ENCODE data around the gene SEC24B.
"Not testable (repeated sequence)": the region's sequence is repeated elsewhere in the genome, so short reads cannot be mapped to it uniquely, and the experiment has no call there.

SEC24B gene

DNA sequence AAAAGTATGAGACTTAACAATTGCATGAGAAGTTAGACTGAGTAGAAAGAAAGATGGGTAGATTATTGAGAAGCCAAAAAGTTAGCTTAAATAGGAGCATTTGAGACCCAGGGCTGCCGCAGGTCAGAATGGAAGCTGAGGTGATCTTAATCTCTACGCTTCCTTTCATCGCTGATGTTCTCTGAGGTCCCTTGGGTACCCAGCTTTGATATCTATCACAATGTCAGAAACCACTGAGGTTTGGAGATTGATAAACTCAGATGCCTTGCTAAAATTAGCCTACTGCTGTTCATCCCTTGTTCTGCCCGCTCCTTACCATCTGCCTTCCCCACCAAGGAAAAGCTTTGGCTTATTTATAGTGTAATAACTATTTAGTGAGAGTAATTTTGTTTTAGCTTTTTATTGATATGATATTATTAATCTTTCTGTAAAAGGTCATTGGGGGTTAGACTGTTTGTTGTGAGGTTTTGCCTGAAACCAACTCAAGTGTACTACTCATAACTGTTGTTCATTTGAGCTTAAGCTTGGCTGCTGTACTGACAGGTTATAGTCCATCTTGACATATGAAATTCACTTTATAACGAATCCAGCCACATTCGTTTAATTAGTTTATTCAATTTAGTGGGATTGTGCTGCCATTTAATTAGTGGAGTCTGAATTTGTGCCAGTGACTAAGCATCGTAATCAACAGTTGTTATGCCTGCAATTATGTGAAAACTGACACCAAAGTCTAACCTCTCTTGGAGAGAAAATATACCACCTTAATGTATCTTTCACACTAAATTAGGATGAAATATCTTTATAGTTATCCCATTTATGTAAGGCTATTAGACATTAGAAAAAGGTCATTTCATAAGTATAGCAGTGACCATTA is 141.6 kb downstream of the SEC24B start:
- no peak for DNase-seq
- Histone ChIP-seq H3K18ac (ENCODE audit: low read depth in 1 of 2, low read length in 2 of 2) (no peak overlapping the region), H3K23ac (ENCODE audit: low read length in 2 of 2) (no peak overlapping the region), H3K79me1 (replicated peaks; ENCODE audit: low read length, poor library complexity, severe bottlenecking) (peaks cover 11% of the 10 kb centered on the region), H4K8ac (ENCODE audit: low read length) (no peak overlapping the region), H4K91ac (ENCODE audit: low read length) (no peak overlapping the region), H2BK5ac (ENCODE audit: low read depth, low read length, poor library complexity, severe bottlenecking) (no peak overlapping the region), H2AFZ (ENCODE audit: low read depth, low read length) (no peak overlapping the region), H3K9ac (ENCODE audit: low read length) (no peak overlapping the region), H3K14ac (ENCODE audit: low read length in 2 of 2) (no peak overlapping the region), H3K4me3 (ENCODE audit: insufficient read depth in 1 of 2, low read depth in 1 of 2, low read length in 2 of 2) (no peak overlapping the region), H3K4ac (ENCODE audit: low read depth in 1 of 2, low read length in 2 of 2) (no peak overlapping the region), H3K27me3 (ENCODE audit: control insufficient read depth in 1 of 2, insufficient read depth in 1 of 2, low read length in 2 of 2) (no peaks in the 10 kb centered on the region), H2AK5ac (ENCODE audit: low read length, severe bottlenecking) (no peak overlapping the region), H3K9me3 (ENCODE audit: control insufficient read depth, low read length) (no peaks in the 10 kb centered on the region), H3K4me1 (ENCODE audit: control insufficient read depth, insufficient read depth, low read depth, low read length) (no peaks in the 10 kb centered on the region), H3K27ac (ENCODE audit: low read length, poor library complexity, severe bottlenecking) (no peak overlapping the region), H3K4me2 (ENCODE audit: low read length, poor library complexity, severe bottlenecking) (no peak overlapping the region), H2BK12ac (ENCODE audit: low read length in 2 of 2) (no peak overlapping the region), H3K36me3 (ENCODE audit: control insufficient read depth in 1 of 2, insufficient read depth in 2 of 2, low read depth in 1 of 2, low read length in 2 of 2) (no peaks in the 10 kb centered on the region), H2BK15ac (ENCODE audit: low read depth, poor library complexity, severe bottlenecking) (no peak overlapping the region), H2BK120ac (ENCODE audit: low read depth, low read length) (no peak overlapping the region)
- WGBS = 89% methylated on average over 3 of the region's 7 CpGs

DNA sequence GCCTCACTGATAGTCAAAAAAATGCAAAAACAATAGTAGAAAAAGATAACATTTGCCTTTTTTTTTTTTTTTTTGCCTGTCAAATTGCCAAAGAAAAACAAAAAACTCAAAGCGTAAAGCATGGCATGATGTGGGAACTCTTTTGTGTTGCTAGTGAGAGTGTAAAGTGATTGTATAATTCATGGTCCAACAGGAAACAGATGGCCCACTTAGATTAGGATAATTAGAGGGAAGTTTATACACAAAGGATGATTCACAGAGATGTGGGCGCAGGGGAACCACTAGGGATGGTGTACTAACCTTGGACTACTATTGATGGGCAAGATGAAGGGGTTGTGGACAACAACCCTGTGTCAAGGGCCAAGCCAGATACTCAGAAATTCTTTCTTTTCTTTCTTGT is 142.8 kb downstream of the SEC24B start:
- H2BK12ac ChIP-seq (ENCODE audit: low read length in 2 of 2) = no peak overlapping the region
- H3K9me3 ChIP-seq (ENCODE audit: control insufficient read depth, low read length) = no peaks in the 10 kb centered on the region
- no peak overlapping the region for H3K18ac ChIP-seq (ENCODE audit: low read depth in 1 of 2, low read length in 2 of 2)
- H3K4me2 ChIP-seq (ENCODE audit: low read length, poor library complexity, severe bottlenecking) = no peak overlapping the region
- H3K27me3 ChIP-seq (ENCODE audit: control insufficient read depth in 1 of 2, insufficient read depth in 1 of 2, low read length in 2 of 2) = no peaks in the 10 kb centered on the region
- 9% methylated on average over 2 of the region's 2 CpGs for WGBS
- no peak overlapping the region for H3K23ac ChIP-seq (ENCODE audit: low read length in 2 of 2)
- H3K79me1 ChIP-seq (replicated peaks; ENCODE audit: low read length, poor library complexity, severe bottlenecking) = peaks cover 10% of the 10 kb centered on the region
- no peak overlapping the region for H4K8ac ChIP-seq (ENCODE audit: low read length)
- H3K4me3 ChIP-seq (ENCODE audit: insufficient read depth in 1 of 2, low read depth in 1 of 2, low read length in 2 of 2) = no peak overlapping the region
- no peak overlapping the region for H2BK120ac ChIP-seq (ENCODE audit: low read depth, low read length)
- no peak overlapping the region for H3K4ac ChIP-seq (ENCODE audit: low read depth in 1 of 2, low read length in 2 of 2)
- no peak overlapping the region for H3K27ac ChIP-seq (ENCODE audit: low read length, poor library complexity, severe bottlenecking)
- H3K9ac ChIP-seq (ENCODE audit: low read length) = no peak overlapping the region
- no peaks in the 10 kb centered on the region for H3K36me3 ChIP-seq (ENCODE audit: control insufficient read depth in 1 of 2, insufficient read depth in 2 of 2, low read depth in 1 of 2, low read length in 2 of 2)
- no peaks in the 10 kb centered on the region for H3K4me1 ChIP-seq (ENCODE audit: control insufficient read depth, insufficient read depth, low read depth, low read length)
- H2AFZ ChIP-seq (ENCODE audit: low read depth, low read length) = no peak overlapping the region
- DNase-seq = peak; percentile 77
- H4K91ac ChIP-seq (ENCODE audit: low read length) = no peak overlapping the region
- no peak overlapping the region for H2BK15ac ChIP-seq (ENCODE audit: low read depth, poor library complexity, severe bottlenecking)
- H3K14ac ChIP-seq (ENCODE audit: low read length in 2 of 2) = no peak overlapping the region
- H2BK5ac ChIP-seq (ENCODE audit: low read depth, low read length, poor library complexity, severe bottlenecking) = no peak overlapping the region
- H2AK5ac ChIP-seq (ENCODE audit: low read length, severe bottlenecking) = no peak overlapping the region

DNA sequence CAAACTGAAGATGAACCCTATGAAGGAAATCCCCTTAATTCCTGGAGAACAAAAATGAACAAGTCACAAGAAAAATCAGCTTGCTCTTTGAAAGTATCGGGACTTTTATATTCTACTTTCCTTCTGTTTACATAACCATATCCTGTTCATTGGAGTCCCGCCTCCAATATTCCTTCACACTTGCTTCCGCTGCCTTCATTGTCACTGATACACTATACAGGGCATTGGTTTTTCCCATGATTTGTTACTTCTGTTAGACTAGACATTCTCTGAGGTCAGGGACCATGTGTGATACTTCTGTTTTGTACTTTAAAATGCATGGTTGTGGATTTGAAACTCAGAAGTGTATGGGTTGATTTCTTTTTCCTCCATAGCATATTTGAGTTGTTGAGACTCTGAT is 145.2 kb downstream of the SEC24B start:
- H3K9ac ChIP-seq (ENCODE audit: low read length) = no peak overlapping the region
- peak; percentile 16 for DNase-seq
- no peaks in the 10 kb centered on the region for H3K27me3 ChIP-seq (ENCODE audit: control insufficient read depth in 1 of 2, insufficient read depth in 1 of 2, low read length in 2 of 2)
- no peak overlapping the region for H3K23ac ChIP-seq (ENCODE audit: low read length in 2 of 2)
- no peak overlapping the region for H2AK5ac ChIP-seq (ENCODE audit: low read length, severe bottlenecking)
- H3K4me1 ChIP-seq (ENCODE audit: control insufficient read depth, insufficient read depth, low read depth, low read length) = no peaks in the 10 kb centered on the region
- H2BK15ac ChIP-seq (ENCODE audit: low read depth, poor library complexity, severe bottlenecking) = no peak overlapping the region
- WGBS = 70% methylated on average over 3 of the region's 3 CpGs
- no peak overlapping the region for H4K91ac ChIP-seq (ENCODE audit: low read length)
- no peak overlapping the region for H2BK5ac ChIP-seq (ENCODE audit: low read depth, low read length, poor library complexity, severe bottlenecking)
- H2BK12ac ChIP-seq (ENCODE audit: low read length in 2 of 2) = no peak overlapping the region
- no peak overlapping the region for H3K4me3 ChIP-seq (ENCODE audit: insufficient read depth in 1 of 2, low read depth in 1 of 2, low read length in 2 of 2)
- H3K14ac ChIP-seq (ENCODE audit: low read length in 2 of 2) = no peak overlapping the region
- H2AFZ ChIP-seq (ENCODE audit: low read depth, low read length) = no peak overlapping the region
- H3K18ac ChIP-seq (ENCODE audit: low read depth in 1 of 2, low read length in 2 of 2) = no peak overlapping the region
- H3K27ac ChIP-seq (ENCODE audit: low read length, poor library complexity, severe bottlenecking) = no peak overlapping the region
- no peak overlapping the region for H2BK120ac ChIP-seq (ENCODE audit: low read depth, low read length)
- no peaks in the 10 kb centered on the region for H3K9me3 ChIP-seq (ENCODE audit: control insufficient read depth, low read length)
- peaks cover 4% of the 10 kb centered on the region for H3K79me1 ChIP-seq (replicated peaks; ENCODE audit: low read length, poor library complexity, severe bottlenecking)
- H4K8ac ChIP-seq (ENCODE audit: low read length) = no peak overlapping the region
- H3K36me3 ChIP-seq (ENCODE audit: control insufficient read depth in 1 of 2, insufficient read depth in 2 of 2, low read depth in 1 of 2, low read length in 2 of 2) = no peaks in the 10 kb centered on the region
- no peak overlapping the region for H3K4ac ChIP-seq (ENCODE audit: low read depth in 1 of 2, low read length in 2 of 2)
- H3K4me2 ChIP-seq (ENCODE audit: low read length, poor library complexity, severe bottlenecking) = no peak overlapping the region

DNA sequence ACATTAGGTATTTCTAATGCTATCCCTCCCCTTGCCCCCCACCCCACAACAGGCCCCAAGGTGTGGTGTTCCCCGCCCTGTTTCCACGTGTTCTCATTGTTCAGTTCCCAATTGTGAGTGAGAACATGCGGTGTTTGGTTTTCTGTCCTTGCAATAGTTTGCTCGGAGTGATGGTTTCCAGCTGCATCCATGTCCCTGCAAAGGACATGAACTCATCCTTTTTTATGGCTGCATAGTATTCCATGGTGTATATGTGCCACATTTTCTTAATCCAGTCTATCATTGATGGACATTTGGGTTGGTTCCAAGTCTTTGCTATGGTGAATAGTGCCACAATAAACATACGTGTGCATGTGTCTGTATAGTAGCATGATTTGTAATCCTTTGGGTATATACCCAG is 146.4 kb downstream of the SEC24B start:
- H3K27me3 ChIP-seq (ENCODE audit: control insufficient read depth in 1 of 2, insufficient read depth in 1 of 2, low read length in 2 of 2); H3K4me2 ChIP-seq (ENCODE audit: low read length, poor library complexity, severe bottlenecking); H4K91ac ChIP-seq (ENCODE audit: low read length); H3K18ac ChIP-seq (ENCODE audit: low read depth in 1 of 2, low read length in 2 of 2); H3K79me1 ChIP-seq (replicated peaks; ENCODE audit: low read length, poor library complexity, severe bottlenecking); H3K36me3 ChIP-seq (ENCODE audit: control insufficient read depth in 1 of 2, insufficient read depth in 2 of 2, low read depth in 1 of 2, low read length in 2 of 2); H4K8ac ChIP-seq (ENCODE audit: low read length); H3K14ac ChIP-seq (ENCODE audit: low read length in 2 of 2); H2AFZ ChIP-seq (ENCODE audit: low read depth, low read length); H3K4ac ChIP-seq (ENCODE audit: low read depth in 1 of 2, low read length in 2 of 2); H2AK5ac ChIP-seq (ENCODE audit: low read length, severe bottlenecking); H3K4me3 ChIP-seq (ENCODE audit: insufficient read depth in 1 of 2, low read depth in 1 of 2, low read length in 2 of 2); H3K27ac ChIP-seq (ENCODE audit: low read length, poor library complexity, severe bottlenecking); H3K9ac ChIP-seq (ENCODE audit: low read length); H2BK120ac ChIP-seq (ENCODE audit: low read depth, low read length); H3K4me1 ChIP-seq (ENCODE audit: control insufficient read depth, insufficient read depth, low read depth, low read length); H3K9me3 ChIP-seq (ENCODE audit: control insufficient read depth, low read length); DNase-seq; H2BK5ac ChIP-seq (ENCODE audit: low read depth, low read length, poor library complexity, severe bottlenecking); H2BK15ac ChIP-seq (ENCODE audit: low read depth, poor library complexity, severe bottlenecking); H3K23ac ChIP-seq (ENCODE audit: low read length in 2 of 2); H2BK12ac ChIP-seq (ENCODE audit: low read length in 2 of 2): not testable (repeated sequence)
- 100% methylated on average over 3 of the region's 5 CpGs for WGBS

Data from mesenchymal stem cell (in vitro differentiated cells and primary cell).